ENCODE measurements around the gene ARHGAP10. TPM values are rescaled to one million over a fixed set of nuclear protein-coding genes. Genes with fewer than 3 reads are reported as not detected.

Gene ARHGAP10
- total RNA-seq, 1 experiment from 2014 or later: 15.2 TPM

DNA sequence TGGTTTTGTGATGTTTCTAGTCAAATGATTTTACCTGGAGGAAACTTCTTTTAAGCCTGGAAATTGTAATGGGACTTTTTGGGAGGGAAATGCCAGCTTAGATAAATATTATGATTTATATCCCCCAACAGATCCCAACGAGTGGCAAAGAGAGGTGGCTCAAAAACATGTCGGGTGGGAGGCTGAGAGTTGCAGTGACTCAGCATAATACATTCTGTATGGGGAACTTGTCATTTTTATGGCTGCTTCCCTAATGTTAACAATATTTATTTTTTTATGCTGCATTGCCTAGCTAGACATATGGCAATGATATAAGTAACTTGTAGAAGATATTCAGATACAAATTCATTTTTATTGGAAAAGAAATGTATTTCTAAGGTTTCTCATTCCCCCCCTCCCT, 219.0 kb downstream of the ARHGAP10 start:
- no peak overlapping the region for H3K4me3 ChIP-seq
- no peak for DNase-seq
- no peaks in the 10 kb centered on the region for H3K36me3 ChIP-seq
- H3K27me3 ChIP-seq: no peaks in the 10 kb centered on the region
- H3K9me3 ChIP-seq: no peaks in the 10 kb centered on the region

GRCh38 chr4:147954850-147955249, 223.0 kb downstream of the ARHGAP10 start:
- Histone ChIP-seq H3K9me3 (no peaks in the 10 kb centered on the region), H3K36me3 (no peaks in the 10 kb centered on the region), H3K4me3 (no peak overlapping the region), H3K27me3 (no peaks in the 10 kb centered on the region)
- DNase-seq: no peak

GRCh38 chr4:147955827-147956558, 224.1 kb downstream of the ARHGAP10 start:
- DNase-seq: no peak

GRCh38 chr4:147957446-147957845, 225.6 kb downstream of the ARHGAP10 start:
- DNase-seq: no peak
- H3K27me3 ChIP-seq: no peaks in the 10 kb centered on the region
- no peaks in the 10 kb centered on the region for H3K9me3 ChIP-seq
- no peaks in the 10 kb centered on the region for H3K36me3 ChIP-seq
- no peak overlapping the region for H3K4me3 ChIP-seq

More at GRCh38 chr4:147955827-147956558, 224.1 kb downstream of the ARHGAP10 start:
- Histone ChIP-seq H3K4me3 (no peak overlapping the region), H3K27me3 (no peaks in the 10 kb centered on the region), H3K9me3 (no peaks in the 10 kb centered on the region), H3K36me3 (no peaks in the 10 kb centered on the region)

GRCh38 chr4:147958057-147958456, 226.2 kb downstream of the ARHGAP10 start:
- Histone ChIP-seq H3K36me3 (no peaks in the 10 kb centered on the region), H3K9me3 (no peaks in the 10 kb centered on the region), H3K27me3 (no peaks in the 10 kb centered on the region), H3K4me3 (no peak overlapping the region)
- DNase-seq: no peak

- H3K27me3 ChIP-seq: no peaks in the 10 kb centered on the region
- no peak for DNase-seq
- no peaks in the 10 kb centered on the region for H3K36me3 ChIP-seq
- H3K9me3 ChIP-seq: no peaks in the 10 kb centered on the region
- H3K4me3 ChIP-seq: no peak overlapping the region
These were observed 226.7 kb downstream of the ARHGAP10 start for GRCh38 chr4:147958489-147959065.

DNA sequence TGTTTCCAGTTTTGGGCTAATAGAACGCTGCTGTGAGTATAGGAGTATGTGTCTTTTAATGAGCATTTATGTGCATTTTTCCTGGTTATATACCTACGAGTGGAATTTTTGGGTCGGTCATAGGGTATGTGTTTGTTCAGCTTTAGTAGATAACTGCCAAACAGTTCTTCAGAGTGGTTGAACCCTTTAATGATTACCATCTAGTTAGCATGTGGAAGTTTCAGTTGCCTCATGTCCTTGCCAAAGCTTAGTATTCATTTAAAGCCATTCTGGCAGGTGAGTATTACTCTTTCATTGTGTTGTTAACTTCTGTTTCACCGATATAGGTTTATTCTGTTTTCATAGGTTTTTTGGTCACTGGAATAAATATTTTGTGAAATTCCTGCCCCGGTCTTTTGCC, 229.1 kb downstream of the ARHGAP10 start:
- H3K9me3 ChIP-seq: no peaks in the 10 kb centered on the region
- no peak for DNase-seq
- no peak overlapping the region for H3K4me3 ChIP-seq
- no peaks in the 10 kb centered on the region for H3K36me3 ChIP-seq
- H3K27me3 ChIP-seq: no peaks in the 10 kb centered on the region

DNA sequence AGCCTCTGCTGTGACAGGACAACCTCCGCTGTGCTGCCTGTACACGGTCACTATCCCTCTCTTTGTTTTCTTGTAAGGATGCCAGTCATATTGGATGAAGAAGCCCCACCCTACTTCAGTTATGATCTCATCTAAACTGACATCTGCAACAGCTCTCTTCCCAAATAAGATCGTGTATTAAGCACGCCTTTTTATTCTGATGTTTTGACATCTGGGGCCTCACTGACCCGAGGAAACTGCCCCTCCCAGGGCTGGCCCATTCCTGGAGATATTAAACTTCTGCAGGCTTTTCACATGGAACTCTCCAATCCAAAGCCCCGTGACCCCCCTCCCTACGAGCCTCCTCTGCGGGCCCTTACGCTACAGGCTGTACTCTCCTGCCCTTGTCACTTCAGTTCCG, 232.0 kb downstream of the ARHGAP10 start:
- DNase-seq: no peak
- Histone ChIP-seq H3K4me3 (no peak overlapping the region), H3K27me3 (no peaks in the 10 kb centered on the region)

GRCh38 chr4:147964266-147964880, 232.5 kb downstream of the ARHGAP10 start:
- no peaks in the 10 kb centered on the region; the same call in 1 of the 2 replicates for H3K36me3 ChIP-seq
- no peaks in the 10 kb centered on the region for H3K9me3 ChIP-seq
- H3K4me3 ChIP-seq: no peak overlapping the region
- DNase-seq: no peak
- no peaks in the 10 kb centered on the region for H3K27me3 ChIP-seq

More for the DNA sequence above, 232.0 kb downstream of the ARHGAP10 start:
- Histone ChIP-seq H3K9me3 (no peaks in the 10 kb centered on the region), H3K36me3 (no peaks in the 10 kb centered on the region; the same call in 1 of the 2 replicates)

GRCh38 chr4:147965056-147965455, 233.2 kb downstream of the ARHGAP10 start:
- Histone ChIP-seq H3K9me3 (no peaks in the 10 kb centered on the region), H3K4me3 (no peak overlapping the region), H3K27me3 (no peaks in the 10 kb centered on the region), H3K36me3 (no peaks in the 10 kb centered on the region; the same call in 1 of the 2 replicates)
- no peak for DNase-seq

DNA sequence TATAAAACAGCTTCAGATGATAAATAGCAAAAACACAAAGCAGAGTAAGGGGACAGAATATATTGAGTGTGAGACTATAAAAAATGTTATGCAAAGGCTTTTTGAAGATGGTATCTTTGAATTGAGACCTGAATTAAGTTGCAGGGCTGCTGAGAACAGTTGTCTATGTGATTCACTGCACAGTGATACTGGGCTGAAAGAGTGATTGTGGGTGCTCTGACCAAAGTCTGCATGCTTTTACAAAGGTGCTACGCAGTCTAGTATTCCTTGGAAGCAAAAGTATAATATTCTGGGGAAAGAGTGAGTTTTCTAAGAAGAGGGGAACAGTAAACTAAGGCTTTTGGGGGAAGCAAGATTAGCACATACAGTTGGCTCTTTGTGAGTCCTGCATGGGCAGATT, 234.0 kb downstream of the ARHGAP10 start:
- Histone ChIP-seq H3K9me3 (no peaks in the 10 kb centered on the region), H3K4me3 (no peak overlapping the region), H3K36me3 (no peaks in the 10 kb centered on the region; the same call in 1 of the 2 replicates), H3K27me3 (no peaks in the 10 kb centered on the region)
- DNase-seq: no peak

- no peak overlapping the region for H3K4me3 ChIP-seq
- DNase-seq: no peak
- no peaks in the 10 kb centered on the region for H3K27me3 ChIP-seq
- H3K36me3 ChIP-seq: no peaks in the 10 kb centered on the region; the same call in 1 of the 2 replicates
- no peaks in the 10 kb centered on the region for H3K9me3 ChIP-seq
These were observed 236.8 kb downstream of the ARHGAP10 start for GRCh38 chr4:147968641-147969040.

DNA sequence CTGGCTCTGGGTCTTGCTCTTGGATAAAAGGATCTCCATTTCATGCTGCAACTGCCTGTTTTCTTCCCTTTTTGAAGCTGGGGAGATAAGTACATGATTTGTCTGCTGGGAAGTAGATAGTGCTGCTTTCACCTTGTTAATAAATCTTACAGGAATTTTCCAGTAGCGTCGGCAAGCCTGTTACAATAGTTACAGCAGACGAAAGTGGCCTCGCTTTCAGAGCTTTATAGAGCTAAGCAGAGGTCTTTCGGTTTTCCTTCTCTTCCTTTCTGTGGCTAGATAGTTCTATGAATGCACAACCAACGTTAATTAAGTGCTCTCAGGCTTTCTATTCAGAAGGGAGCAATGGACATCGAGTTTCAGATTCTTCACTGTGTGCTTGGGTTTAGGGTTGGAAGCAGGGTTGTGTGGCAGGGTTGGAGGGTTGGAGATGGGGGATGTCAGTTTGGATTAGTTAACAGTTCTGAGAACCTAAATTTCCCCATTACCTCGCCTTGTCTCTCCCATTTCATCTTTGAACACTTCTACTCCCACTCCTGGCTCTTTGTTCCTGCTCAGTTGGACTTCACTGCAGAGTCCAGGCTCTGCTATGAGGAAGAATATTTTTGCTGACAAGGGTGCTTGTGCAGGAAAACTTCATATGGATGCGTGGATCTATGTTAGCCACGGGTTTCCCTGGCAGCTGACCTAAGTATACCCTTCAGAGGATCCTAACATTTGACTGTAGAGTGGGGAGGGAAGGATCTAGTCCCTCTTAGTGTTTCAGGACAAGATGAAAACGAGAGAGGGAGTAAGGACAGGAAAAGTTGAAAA, 237.9 kb downstream of the ARHGAP10 start:
- H3K36me3 ChIP-seq: no peaks in the 10 kb centered on the region; the same call in 1 of the 2 replicates
- no peaks in the 10 kb centered on the region for H3K27me3 ChIP-seq
- 0 out of 2 replicates have a peak, but pooled peaks cover 2% of the 10 kb centered on the region for H3K9me3 ChIP-seq
- H3K4me3 ChIP-seq: no peak overlapping the region
- DNase-seq: no peak

- Histone ChIP-seq H3K4me3 (no peak overlapping the region), H3K36me3 (no peaks in the 10 kb centered on the region; the same call in 1 of the 2 replicates), H3K27me3 (no peaks in the 10 kb centered on the region), H3K9me3 (0 out of 2 replicates have a peak, but pooled peaks cover 2% of the 10 kb centered on the region)
- no peak for DNase-seq
These were observed 239.2 kb downstream of the ARHGAP10 start for GRCh38 chr4:147971116-147971515.

- Histone ChIP-seq H3K27me3 (no peaks in the 10 kb centered on the region), H3K36me3 (no peaks in the 10 kb centered on the region), H3K9me3 (0 out of 2 replicates have a peak, but pooled peaks cover 2% of the 10 kb centered on the region), H3K4me3 (no peak overlapping the region)
- DNase-seq: no peak
These were observed 243.4 kb downstream of the ARHGAP10 start for GRCh38 chr4:147975325-147975724.

All from MG63 (cell line).